HG02798 (cell line): Measurements from ENCODE around the gene STYK1.

ENCODE experiments used
- ATAC-seq: cut with Tn5 transposase; IDR thresholded peaks from one replicate; pipeline ENCODE4 v1.9.1; 2021; ENCODE audit warnings: mild to moderate bottlenecking; ENCODE audit not compliant: unreplicated experiment, poor library complexity

STYK1 gene, protein sequence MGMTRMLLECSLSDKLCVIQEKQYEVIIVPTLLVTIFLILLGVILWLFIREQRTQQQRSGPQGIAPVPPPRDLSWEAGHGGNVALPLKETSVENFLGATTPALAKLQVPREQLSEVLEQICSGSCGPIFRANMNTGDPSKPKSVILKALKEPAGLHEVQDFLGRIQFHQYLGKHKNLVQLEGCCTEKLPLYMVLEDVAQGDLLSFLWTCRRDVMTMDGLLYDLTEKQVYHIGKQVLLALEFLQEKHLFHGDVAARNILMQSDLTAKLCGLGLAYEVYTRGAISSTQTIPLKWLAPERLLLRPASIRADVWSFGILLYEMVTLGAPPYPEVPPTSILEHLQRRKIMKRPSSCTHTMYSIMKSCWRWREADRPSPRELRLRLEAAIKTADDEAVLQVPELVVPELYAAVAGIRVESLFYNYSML

DNA sequence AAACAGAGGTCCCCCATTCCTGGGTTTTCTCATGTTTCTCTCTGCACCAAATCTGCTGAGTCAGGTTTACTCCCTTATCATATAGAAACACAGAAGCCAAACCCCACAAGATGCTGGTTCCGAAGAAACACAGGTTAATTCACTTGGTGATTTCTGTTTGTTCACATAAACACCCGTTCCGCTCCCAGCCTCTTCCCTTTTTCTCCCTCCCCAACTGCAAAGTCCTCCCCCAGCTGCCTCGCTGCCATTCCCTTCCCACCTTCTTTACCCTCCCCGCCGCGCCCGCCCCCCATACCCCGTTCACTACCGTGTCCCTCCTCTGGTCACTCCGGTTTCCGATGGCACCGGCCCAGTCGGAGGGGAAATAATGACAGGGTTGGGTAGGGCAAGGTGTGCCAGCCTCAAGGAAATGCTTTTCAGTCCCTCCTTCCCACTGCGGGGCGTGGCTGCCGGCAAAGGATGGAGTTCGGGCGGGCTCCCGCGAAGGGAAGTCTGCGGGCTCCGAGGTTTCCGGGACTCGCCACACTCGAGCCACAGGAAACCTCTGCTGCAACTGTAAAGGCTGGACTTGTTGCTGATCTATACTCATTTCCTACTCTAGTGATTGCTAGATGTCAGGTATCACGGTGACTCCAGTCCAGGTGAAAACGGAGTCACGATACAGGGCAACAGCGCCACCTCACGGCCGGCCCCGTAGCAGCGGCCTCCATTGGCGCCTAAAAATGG lies at the start of gene STYK1:
Gene STYK1 (minus strand): TSS at position 394 of the 726 bp plus-strand sequence. CDS start 39,434 bp downstream, outside the sequence.
- ATAC-seq = no peak

DNA sequence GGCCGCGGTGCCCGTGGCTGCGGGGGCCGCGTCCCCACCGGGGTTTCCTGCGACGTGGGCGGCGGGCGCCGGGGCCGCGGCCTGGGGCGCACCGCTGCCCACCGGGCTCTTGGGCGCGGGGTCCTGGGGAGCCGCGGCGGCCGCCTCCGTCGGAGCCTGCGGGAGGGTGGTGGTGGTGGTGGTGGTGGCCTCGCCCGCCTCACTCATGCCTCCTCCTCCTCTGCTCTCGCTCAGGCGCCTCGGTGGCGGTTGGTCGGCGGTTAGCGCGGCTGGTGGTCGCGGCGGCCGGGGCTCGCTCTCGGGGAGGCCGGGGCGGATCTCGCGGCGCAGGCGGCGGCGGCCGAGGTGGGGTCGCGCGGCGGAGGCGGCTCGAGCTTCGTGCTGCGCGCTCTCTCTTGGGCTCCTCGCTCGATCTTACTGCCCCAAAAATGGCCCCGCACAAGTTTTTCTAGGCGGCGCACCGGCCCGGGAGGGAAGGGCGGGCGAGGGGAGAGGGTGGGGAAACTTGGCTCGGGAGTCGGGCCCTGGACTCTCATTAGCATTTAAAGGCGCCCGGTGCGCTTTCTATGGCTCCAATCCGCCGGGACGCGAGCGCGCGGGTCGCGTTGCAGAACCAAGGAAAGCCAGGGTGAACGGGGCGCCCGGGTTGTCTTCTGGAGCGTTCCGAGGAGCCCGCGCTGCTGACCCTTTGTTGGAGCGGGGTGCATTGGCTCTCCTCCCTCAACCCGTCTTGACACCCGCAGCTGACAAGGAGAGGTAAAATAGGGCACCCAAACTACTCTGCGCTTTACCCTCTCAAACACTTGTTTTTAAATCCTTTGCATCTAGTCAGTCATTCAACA lies 49.3 kb upstream of the STYK1 start, which contains the start of gene YBX3:
Gene YBX3 (minus strand): TSS at position 419 of the 842 bp plus-strand sequence. CDS start 212 bp downstream, at position 207.
- ATAC-seq = peak; percentile 64

DNA sequence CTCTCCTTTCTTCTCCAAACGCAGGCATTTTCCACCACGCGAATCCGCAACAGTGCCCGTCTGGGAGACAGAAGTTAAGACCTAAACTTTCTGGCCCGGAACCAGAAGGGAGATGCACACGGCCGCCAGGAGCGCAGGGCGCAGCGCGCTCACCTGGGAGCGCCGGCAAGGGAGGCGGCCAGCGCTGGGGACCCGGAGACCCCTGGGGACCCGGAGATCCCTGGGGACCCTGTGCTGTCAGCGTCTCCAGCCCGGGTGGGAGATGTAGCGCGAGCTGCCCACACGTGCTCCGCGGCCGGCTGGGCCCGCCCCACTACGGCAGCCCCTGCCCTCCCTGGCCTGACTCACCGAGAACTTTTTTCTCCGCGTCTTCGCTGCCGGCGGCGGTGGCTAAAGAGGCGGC lies 48.7 kb upstream of the STYK1 start:
- peak; percentile 55 for ATAC-seq

DNA sequence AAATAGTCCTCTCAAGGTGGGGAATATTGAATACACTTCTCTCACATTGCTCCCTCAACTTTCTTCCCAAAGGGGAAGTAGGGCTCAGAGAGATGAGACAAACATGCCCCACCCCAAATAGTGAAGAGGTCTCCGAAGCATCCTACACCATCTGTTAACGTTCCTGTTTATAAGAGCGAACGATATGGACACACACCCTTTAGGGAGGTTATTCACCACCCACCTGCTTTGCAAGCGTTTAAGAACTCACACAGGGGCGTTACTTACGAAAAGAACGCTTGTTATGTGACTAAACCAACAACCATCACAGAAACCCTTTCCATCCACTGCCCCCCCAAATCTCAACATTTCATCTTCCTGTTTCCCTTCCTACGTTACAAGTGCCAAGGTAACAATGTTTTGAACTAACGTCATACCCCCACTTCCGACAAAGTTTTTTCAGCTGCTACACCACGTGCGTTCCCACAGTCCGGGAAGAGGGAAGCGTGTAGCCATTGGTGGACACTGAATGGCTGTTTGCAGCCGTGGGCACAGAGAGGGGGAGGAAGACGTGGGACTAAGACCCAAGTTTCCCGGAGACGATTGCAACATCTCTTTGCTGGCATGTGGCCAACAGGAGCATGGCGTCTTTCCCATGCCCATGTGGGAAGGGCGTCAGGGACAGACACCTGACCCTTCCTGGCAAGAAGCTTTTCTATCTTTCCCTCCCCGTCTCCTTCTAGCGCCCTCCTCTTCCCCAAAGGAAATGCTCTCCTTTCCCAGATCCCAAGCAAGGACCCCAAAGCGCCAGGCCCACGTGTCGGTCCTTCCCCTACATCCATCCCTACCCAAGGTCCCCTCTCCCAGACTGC lies 48.0 kb upstream of the STYK1 start:
- peak; percentile 28 for ATAC-seq

DNA sequence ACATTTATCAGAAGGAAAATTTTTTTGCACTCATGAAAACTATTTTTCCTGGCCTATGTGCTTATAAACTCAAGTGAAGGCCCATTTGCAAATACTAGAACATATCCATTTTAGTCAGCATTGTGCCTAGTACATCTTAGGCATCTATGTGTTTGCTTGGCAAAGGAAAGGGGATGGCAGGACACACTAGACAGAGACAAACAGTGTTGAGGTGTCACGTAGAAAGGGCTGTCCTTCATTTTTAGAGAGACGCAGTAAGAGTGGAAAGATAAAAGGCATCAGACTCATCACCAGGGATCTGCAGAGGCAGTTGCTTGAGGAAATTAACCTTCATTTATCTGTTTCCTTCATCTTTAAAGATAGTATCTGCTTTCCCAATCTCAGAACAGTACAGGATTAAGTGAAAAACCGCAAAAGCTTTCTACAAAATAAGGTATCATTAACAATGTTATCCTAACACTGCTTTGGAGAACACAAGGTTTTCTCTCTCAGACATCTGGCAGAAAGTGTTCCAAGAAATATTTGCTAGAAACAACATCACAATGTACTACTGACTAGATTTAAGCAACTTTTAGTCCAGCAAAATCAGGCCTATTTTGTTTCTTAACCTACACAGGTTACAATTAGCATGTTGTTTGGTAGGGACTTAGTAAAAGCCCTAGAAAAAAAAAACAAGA lies 47.3 kb upstream of the STYK1 start:
- ATAC-seq = no peak

DNA sequence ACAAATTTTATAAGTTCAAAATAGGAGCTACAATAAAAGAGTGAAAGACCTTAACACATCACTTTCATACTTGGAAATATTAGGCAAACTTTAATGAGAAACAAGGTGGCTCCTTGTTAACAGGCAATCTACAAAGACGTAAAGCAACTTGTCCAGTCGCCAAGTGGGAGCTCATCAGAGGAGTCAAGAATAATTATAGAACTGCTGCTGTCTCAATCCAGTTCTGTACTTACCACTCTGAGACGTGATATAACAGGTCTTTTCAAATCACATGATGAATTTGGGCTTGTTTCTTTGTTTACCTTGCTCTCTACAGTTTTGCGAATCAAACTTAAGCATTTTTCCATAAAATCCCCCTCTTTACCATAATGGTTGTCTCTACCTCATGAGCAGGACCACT lies 45.6 kb upstream of the STYK1 start:
- no peak for ATAC-seq

DNA sequence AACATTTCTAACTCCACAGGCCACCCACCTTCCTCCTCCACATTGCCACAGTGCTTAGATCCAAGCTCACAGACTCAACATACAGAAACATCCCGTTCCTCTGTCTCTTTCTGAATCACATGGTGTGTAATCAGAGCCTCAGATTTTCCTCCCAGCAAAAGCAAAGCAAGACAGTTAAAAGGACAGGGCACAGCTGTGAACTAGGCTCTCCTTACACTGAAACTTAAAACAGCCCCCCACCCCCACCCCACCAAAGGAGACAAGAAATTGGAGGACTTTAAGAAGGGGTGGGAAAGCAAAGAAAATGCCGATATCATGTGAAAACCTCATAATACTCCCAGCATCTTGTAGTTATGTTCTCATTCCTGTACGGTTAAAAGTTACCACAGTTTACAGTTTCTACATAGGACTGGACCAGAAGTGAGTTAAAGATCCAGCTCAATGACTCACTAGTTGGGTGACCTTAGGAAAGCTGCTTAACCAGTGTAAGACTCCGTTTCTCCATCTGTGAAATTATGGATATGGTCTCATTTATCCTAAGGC lies 44.5 kb upstream of the STYK1 start:
- no peak for ATAC-seq

DNA sequence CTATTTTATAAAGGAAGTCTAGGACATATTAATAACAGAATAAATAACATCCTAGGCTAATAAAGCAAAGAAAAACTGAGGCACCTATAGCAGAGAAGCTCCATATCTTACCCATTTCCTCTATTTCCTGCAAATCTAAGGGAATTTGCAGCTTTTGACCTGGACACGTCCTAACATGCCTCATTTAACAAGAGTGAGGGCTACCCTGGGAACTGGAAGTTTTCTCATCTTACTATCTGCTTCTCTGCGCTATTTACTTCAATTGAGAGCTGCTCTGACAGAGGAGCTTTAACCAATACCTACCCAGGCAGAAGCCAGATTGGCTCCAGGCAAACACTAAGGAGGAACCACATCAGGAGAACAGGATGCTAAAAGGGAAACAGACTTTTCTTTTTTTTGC lies 43.6 kb upstream of the STYK1 start:
- ATAC-seq = no peak

DNA sequence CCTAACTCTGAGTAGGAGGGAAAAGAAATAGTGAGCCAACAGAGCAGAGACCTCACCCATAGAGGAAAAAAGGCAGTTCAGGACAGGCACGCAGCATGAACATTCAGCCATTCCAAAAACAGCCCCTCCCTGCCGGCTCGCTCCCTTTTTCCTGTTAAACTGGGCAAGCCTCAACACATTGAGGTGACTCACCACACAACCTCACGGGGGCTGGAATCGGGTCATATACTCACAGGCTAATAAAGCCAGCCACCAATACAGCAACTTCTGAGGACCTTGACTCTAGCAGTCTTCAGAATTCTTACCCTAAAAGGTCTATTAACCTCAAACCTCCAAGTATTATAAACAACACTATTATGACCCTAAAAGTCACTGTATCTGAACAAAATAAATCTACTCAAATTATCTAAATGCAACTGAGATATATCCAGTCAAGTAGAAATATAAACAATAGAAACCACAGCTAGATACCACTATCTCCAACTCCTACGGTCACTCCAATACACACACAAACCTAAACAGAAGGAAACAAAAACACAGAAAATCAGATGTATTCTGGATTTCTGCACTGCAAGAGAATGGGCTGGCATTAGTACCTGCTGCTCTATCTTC lies 43.0 kb upstream of the STYK1 start:
- ATAC-seq = no peak

DNA sequence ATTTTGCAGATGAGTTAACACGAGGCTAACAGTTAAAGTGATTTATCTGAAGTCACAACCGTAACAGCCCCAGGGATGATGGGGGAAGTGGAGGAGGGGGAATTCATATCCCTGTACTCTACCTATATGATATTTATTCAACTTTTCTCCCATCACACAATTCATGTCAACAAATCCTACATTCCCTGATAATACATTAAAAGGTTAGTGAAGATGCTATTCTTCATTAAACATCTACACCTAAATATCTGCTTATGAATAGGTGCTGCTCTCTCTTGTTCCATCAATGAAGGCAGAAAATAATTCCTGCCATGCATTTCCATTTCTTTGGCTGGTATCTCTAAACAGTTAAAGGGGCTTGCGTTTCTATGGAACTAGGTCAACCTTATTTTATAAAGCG lies 42.4 kb upstream of the STYK1 start:
- ATAC-seq = no peak

DNA sequence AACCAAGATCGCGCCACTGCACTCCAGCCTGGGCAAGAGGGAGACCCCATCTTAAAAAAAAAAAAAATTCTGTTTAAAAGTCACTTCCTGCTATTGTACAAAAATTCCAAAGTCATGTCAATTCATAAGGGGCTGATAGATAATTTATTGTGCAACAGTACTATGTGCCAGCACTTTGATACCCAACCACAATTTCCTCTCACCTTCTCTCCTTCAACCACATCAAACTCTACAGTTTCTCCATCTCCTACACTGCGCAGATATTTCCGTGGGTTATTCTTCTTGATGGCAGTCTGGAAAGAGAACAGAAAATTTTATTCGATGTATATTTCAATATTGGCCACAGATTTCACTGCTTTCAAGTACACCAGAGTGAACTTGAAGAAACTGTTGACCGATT lies 41.6 kb upstream of the STYK1 start:
- no peak for ATAC-seq

DNA sequence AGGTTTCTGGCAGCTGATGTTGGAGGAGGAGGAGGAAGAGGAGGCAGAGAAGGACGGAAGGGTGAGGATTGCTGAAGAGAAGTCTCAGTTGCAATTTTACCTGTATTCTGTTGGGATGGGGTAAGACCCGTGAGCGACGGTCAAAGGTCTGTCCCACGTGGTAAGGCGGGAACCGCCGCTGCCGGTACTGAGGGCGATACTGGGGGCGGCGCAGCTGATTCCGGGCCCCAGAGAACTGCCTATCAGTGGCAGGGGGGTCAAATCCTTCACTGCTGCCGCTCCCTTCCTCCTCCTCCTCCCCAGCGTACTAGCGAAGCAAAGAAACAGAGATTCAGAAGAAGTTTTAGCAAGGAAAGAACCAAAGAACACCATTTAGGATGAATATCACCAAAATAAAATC lies 36.0 kb upstream of the STYK1 start:
- ATAC-seq = no peak

DNA sequence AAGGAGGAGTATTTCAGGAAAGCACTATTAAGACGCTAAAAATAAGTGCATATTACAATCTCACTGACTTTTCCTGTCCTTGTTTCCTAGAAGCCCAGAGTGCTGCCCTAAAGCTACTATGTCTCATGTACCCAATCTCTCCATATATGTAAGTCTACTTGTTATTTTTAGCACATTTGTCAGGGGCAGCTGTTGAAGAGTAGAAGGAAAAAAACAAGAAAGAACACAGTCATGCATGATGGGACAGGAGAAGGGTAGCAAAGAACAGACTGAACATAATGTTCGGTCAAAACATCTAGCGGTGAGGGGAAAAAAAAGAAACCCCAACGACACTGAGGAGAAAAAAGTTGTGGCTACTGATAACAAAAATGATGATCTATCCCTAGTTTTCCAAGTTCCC lies 35.0 kb upstream of the STYK1 start:
- ATAC-seq = no peak

DNA sequence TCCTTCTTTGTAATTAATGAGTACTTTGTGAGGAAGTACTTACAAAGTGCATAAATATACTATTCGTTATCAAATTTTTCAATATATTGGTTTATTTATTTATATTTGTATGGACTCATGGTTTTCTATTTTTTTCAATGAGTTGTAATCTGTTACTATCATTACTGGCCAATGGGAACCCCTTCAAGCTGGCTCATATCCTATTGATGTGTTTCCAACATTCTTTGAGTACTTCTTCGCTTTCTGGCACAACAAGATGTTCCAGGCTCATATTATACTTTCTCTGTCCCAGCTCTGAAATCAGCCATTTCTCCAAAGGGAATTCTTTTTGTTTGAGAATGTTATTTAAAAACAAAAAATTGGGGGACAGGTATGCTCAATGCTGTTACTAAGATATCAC lies 31.8 kb upstream of the STYK1 start:
- ATAC-seq = no peak

DNA sequence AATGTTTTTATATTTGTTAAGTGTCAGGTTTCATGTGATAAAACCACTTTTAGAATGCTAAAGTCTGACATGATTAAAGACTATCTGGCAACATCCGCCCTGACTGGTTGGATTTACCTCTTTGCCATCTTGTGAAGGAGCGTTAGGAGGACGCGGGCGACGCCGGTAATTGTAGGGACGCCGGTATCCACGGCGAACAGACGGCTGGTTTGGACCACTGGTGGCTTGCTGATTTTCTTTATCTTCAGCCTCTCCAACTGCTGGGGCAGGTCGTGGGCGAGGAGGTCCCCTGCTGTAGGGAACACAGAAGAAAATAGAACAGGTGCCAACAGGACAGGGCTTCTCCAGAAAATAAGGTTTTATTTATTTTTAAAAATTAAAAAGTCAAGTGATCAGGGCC lies 28.0 kb upstream of the STYK1 start:
- ATAC-seq = no peak

DNA sequence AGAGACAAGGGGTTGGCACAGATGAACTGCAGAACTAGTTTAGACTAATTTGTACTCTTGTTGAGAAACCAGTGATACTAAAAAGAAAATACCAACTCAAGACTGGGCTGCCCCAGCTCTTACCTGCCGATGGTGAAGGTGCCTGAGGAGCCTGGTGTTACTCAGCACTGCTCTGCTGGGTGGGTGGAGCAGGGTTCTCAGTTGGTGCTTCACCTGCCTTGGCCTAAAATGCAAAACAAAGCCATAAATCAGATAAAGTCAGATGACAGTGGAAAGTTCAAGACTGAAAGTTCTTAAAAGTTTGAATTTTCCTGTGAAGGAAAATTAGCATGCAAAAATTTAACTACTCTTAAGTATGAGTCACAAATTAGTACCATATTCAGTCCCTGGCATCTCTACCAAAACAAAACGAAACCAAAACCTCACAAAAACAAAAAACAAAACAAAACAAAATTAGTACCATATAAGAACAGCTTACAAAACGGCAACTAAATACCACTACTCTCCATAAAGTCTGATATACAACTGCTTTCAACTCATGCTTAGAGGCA lies 27.4 kb upstream of the STYK1 start:
- ATAC-seq = peak; percentile 82

DNA sequence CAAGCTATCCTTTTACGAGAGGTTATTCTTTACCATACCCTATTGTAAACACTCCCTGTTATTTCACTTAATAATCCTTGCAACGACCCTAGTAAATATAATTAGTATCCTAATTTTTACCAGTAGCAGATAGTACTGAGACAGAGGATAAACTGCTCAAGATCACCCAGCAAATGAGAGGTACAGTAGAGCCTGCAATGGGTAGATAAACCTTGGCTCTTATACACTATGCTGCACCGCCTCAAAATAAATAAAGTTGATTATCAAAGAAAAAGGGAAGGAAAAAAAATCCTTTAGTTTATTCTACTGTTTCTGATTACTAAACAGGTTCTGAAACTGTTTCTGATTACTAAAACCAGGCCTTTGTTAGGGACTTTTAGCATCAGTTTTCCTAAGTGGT lies 26.7 kb upstream of the STYK1 start:
- ATAC-seq = no peak

DNA sequence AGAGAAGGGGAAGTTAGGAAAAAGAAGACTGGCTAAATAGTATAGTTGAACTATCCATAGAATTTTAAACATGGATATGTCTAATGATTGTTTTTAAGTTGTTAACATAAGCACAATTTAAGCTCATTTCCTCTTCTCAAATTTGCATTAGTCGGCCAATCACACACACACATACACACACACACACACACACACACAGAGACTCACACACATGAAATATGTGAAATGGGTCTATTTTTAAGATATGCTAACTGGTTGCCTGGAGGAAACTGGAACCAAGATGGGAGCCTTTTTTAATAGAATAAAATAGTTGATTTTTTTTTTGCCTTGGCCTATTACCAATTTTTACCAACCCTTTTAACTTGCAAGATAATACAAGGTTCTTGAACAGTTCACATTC lies 24.0 kb upstream of the STYK1 start:
- no peak for ATAC-seq
